SKM-1 treated with dmso at 0.1 percent for 144 hours (cell line): ENCODE data around the gene LTBP4.
A peak's percentile ranks its signal among the peaks of the same experiment; 100 is the strongest.
"Not testable (repeated sequence)": the region's sequence is repeated elsewhere in the genome, so short reads cannot be mapped to it uniquely, and the experiment has no call there.

Experiments
- DNase-seq: peaks from one replicate; lab custom pipeline; 2025; ENCODE audit not compliant: unreplicated experiment; lab: John Stamatoyannopoulos, UW

The LTBP4 gene, protein sequence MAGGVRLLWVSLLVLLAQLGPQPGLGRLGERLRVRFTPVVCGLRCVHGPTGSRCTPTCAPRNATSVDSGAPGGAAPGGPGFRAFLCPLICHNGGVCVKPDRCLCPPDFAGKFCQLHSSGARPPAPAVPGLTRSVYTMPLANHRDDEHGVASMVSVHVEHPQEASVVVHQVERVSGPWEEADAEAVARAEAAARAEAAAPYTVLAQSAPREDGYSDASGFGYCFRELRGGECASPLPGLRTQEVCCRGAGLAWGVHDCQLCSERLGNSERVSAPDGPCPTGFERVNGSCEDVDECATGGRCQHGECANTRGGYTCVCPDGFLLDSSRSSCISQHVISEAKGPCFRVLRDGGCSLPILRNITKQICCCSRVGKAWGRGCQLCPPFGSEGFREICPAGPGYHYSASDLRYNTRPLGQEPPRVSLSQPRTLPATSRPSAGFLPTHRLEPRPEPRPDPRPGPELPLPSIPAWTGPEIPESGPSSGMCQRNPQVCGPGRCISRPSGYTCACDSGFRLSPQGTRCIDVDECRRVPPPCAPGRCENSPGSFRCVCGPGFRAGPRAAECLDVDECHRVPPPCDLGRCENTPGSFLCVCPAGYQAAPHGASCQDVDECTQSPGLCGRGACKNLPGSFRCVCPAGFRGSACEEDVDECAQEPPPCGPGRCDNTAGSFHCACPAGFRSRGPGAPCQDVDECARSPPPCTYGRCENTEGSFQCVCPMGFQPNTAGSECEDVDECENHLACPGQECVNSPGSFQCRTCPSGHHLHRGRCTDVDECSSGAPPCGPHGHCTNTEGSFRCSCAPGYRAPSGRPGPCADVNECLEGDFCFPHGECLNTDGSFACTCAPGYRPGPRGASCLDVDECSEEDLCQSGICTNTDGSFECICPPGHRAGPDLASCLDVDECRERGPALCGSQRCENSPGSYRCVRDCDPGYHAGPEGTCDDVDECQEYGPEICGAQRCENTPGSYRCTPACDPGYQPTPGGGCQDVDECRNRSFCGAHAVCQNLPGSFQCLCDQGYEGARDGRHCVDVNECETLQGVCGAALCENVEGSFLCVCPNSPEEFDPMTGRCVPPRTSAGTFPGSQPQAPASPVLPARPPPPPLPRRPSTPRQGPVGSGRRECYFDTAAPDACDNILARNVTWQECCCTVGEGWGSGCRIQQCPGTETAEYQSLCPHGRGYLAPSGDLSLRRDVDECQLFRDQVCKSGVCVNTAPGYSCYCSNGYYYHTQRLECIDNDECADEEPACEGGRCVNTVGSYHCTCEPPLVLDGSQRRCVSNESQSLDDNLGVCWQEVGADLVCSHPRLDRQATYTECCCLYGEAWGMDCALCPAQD (N-terminal part only)

DNA sequence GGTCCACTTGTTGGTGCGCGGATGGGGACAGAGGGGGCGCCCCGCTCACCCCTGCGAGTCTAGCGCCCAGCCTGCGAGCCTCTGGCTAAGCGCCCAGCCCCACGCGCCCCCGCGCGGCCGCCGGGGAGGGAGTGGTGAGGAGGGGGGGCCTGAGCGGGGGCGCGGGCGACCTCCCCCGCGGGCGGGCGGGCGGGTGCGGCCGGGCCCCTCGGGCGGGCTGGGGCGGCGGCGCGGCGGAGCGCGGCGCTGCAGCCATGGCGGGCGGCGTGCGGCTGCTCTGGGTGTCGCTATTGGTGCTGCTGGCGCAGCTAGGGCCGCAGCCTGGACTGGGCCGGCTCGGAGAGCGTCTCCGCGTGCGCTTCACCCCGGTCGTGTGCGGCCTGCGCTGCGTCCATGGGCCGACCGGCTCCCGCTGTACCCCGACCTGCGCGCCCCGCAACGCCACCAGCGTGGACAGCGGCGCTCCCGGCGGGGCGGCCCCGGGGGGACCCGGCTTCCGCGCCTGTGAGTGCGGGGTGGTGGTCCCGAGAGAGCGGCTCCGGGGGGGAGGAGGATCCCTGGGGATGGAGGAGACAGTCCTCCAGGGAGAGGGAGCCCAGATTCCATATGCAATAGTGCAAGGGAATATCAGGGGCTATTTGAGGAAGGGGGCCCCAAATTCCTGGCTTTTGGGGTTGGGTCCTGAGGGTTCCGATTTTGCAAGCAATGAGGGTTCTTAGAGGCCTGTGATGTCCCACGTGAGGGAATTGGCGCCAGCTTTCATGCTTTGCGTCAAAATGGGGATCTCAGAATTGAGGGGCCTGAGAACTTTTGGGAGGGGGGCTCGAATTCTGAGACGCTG is at the start of gene LTBP4:
Gene LTBP4, plus strand, starts transcription at position 236 of the 841 bp plus-strand sequence. Its CDS starts 19 bp downstream, at position 255.
- DNase-seq = no peak

GRCh38 chr19:40552848-40553247 is 48.3 kb upstream of the LTBP4 start:
- no peak for DNase-seq

GRCh38 chr19:40553885-40554857 is 47.0 kb upstream of the LTBP4 start:
- no peak for DNase-seq

- DNase-seq = no peak
Observed at GRCh38 chr19:40555978-40556689, 45.0 kb upstream of the LTBP4 start.

- DNase-seq = no peak
Observed at GRCh38 chr19:40556953-40557530, 44.1 kb upstream of the LTBP4 start.

DNA sequence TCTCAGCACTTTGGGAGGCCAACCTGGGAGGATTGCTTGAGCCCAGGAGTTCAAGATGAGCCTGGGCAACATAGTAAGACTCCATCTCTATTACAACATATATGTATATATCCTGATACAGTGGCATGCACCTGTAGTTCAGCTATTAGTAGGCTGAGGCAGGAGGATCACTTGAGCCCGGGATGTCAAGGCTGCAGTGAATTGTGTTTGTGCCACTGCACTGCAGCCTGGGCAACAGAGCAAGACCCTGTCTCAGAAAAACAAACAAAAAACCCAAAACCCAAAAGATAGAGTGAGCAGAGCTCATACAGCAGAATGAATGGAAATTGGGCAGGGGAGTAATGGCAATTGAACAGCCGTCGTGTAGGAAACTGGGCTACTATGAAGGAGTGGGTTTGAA is 41.8 kb upstream of the LTBP4 start:
- DNase-seq = no peak

- DNase-seq = no peak
Observed at GRCh38 chr19:40560092-40560507, 41.1 kb upstream of the LTBP4 start.

DNA sequence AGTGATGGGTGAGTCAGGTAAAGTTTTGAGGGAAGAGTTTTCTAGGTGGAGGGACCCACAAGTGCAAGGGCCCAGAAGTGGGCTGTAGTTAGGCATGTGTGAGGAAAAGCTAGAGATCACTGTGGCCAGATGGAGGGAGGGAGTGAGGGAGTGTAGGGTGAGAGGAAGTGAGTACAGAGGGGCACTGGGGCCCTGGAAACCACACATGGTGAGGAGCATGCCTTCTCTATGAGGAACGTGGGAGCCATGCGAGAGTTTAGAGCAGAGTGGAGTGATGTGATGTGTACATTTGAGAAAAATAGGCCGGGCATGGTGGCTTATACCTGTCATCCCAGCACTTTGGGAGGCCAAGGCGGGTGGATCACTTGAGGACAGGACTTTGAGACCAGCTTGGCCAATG is 39.2 kb upstream of the LTBP4 start:
- DNase-seq = no peak

- not testable (repeated sequence) for DNase-seq
Observed at GRCh38 chr19:40564535-40564934, 36.6 kb upstream of the LTBP4 start.

GRCh38 chr19:40565355-40565754 is 35.8 kb upstream of the LTBP4 start:
- DNase-seq = no peak

DNA sequence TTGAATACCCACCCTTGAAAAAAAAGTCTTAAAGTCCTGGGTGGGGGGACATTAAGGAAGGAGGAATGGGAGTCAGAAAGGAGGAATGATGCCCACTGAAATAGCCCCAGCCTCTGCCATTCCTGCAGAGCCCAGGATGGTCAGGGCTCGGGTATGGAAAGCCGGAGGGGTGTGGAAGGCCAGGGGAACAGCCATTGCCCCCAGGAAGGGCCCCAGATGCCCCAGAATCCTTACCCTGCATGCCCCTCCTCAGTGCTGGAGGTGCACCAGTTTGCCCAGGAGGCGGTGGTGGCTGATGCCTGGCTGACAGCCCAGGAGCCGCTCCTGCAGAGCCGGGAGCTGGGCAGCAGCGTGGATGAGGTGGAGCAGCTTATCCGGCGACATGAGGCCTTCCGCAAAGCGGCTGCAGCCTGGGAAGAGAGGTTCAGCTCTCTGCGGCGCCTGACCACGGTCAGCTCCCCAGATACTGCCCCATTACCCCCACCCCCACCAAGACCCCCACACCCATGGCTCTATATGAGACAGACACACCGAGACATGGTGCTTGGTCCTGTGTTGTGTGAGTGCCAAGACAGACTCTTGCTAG is 35.2 kb upstream of the LTBP4 start:
- DNase-seq = no peak

DNA sequence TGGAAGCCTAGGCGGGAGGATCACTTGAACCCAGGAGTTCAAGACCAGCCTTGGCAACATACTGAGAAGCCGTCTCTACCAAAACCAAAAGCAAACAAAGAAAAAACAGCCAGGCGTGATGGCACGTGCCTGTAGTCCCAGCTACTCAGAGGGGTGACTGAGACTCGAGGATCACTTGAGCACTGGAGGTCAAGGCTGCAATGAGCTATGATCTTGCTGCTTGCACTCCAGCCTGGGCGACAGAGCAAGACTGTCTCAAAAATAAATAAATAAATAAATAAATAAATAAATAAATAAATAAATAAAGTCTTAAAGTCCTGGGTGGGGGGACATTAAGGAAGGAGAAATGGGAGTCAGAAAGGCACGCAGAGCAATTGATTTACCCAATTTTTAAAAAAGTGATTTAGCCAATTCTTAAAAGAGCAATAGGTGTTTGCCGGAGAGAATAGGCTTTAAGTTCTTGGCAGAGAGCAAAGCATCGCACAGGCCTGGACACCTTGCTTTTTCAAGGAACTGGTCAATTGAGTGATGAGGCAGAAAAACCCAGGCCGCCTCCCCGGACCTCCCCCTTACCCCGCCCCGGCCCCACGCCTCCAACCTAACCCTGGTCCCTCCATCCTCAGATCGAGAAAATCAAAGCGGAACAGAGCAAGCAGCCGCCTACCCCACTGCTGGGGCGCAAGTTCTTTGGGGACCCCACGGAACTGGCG is 34.0 kb upstream of the LTBP4 start:
- DNase-seq = no peak

DNA sequence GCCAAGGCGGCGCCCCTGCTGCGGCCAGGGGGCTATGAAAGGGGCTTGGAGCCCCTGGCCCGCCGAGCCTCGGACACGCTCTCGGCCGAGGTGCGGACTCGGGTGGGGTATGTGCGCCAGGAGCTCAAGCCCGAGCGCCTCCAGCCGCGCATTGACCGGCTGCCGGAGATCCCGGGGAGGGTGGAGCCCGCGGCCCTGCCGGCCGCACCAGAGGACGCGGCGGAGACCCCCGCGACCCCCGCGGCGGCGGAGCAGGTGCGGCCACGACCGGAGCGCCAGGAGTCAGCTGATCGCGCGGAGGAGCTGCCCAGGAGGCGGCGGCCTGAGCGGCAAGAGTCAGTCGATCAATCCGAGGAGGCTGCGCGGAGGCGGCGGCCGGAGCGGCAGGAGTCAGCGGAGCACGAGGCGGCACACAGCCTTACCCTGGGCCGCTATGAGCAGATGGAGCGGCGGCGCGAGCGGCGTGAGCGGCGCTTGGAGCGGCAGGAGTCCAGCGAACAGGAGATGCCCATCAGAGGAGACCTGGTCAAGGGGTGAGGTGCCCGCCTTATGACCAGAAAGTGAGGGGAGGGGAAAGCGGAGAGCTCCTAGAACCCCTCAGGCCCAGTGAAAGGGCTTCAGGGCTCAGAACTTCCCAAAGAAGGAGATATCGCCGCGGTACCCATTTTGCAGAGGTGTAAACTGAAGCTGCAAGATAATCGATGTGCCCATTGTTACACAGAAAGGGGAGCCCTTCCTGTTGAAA is 33.2 kb upstream of the LTBP4 start:
- no peak for DNase-seq

DNA sequence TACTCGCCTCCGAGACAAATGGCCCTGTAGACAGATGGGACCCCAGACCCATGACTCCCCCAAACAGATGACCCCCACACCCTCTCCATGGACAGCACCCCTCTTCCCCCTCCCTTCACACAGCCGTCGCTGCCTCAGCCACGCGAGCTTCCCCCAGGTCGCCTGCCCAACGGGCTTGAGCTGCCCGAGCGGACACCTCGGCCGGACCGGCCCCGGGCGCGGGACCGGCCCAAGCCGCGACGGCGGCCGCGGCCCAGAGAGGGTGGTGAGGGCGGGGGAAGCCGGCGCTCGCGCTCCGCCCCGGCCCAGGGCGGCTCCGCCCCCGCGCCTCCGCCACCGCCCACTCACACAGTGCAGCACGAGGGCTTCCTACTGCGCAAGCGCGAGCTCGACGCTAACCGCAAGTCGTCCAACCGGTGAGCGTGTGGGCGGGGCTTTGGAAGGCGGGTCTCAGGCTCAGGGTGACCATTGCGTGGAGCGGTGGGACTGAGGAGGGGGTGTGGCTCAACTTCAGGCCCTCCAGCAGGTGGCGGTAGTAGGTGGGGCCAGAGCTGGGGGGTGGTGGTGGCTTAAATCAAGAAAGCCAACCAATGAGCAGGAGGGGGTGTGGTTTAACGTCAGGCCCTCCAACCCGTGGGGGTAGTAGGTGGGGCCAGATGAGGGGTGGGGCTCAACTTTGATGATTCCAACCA is 30.7 kb upstream of the LTBP4 start:
- DNase-seq = peak; percentile 98

DNA sequence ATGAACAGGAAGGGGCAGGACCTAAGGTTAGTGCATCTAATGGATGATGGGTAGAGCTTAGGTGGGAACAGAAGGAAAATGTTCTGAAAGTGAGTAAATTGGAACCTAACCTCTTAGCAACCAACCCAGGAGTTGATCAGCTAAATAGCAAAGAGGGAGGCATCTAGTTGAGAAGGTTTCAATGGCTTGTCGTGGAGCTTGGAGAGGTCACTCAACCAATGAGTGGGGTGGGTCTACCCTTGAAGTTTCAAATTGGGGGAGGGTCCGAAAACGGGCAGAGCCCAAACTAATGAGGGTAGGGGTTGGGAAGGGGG is 30.2 kb upstream of the LTBP4 start:
- DNase-seq = no peak
